T-helper 9 cell (primary cell): ENCODE results near the gene PLEKHG3.

Experiments used
- DNase-seq: peaks from one replicate; pipeline ENCODE4 v3.0.0-alpha.2; 2020

Gene PLEKHG3

GRCh38 chr14:64748995-64749714 lies 44.9 kb downstream of the PLEKHG3 start:
- DNase-seq, result no peak

GRCh38 chr14:64752909-64753308 lies 48.7 kb downstream of the PLEKHG3 start:
- no peak for DNase-seq

GRCh38 chr14:64753374-64753773 lies 49.1 kb downstream of the PLEKHG3 start:
- DNase-seq, result no peak

GRCh38 chr14:64753999-64754398 lies 49.8 kb downstream of the PLEKHG3 start:
- DNase-seq, result no peak

GRCh38 chr14:64754685-64755084 lies 50.5 kb downstream of the PLEKHG3 start:
- no peak for DNase-seq

GRCh38 chr14:64755781-64756221 lies 51.6 kb downstream of the PLEKHG3 start:
- peak; percentile 77 for DNase-seq

GRCh38 chr14:64756712-64757111 lies 52.5 kb downstream of the PLEKHG3 start:
- DNase-seq, result no peak

GRCh38 chr14:64757601-64758000 lies 53.4 kb downstream of the PLEKHG3 start:
- no peak for DNase-seq

GRCh38 chr14:64758025-64758521 lies 53.8 kb downstream of the PLEKHG3 start:
- DNase-seq, result peak; percentile 62

GRCh38 chr14:64758691-64759554 lies 54.7 kb downstream of the PLEKHG3 start:
- DNase-seq, result no peak

- no peak for DNase-seq
These were observed 55.3 kb downstream of the PLEKHG3 start for GRCh38 chr14:64759555-64759938.

- peak; percentile 71 for DNase-seq
These were observed 56.0 kb downstream of the PLEKHG3 start for GRCh38 chr14:64760146-64760755.

- DNase-seq, result no peak
These were observed 56.7 kb downstream of the PLEKHG3 start for GRCh38 chr14:64760916-64761315.

GRCh38 chr14:64761441-64762043 lies 57.3 kb downstream of the PLEKHG3 start:
- no peak for DNase-seq

- peak; percentile 49 for DNase-seq
These were observed 58.1 kb downstream of the PLEKHG3 start for GRCh38 chr14:64762044-64763034.

GRCh38 chr14:64763085-64763782 lies 59.0 kb downstream of the PLEKHG3 start:
- no peak for DNase-seq

GRCh38 chr14:64763801-64764621 lies 59.8 kb downstream of the PLEKHG3 start:
- DNase-seq, result no peak

GRCh38 chr14:64764641-64765520 lies 60.7 kb downstream of the PLEKHG3 start:
- peak; percentile 58 for DNase-seq

- DNase-seq, result no peak
These were observed 61.6 kb downstream of the PLEKHG3 start for GRCh38 chr14:64765740-64766302.
